Measurements from ENCODE around the gene RCBTB2.
"Not testable (repeated sequence)": the region's sequence is repeated elsewhere in the genome, so short reads cannot be mapped to it uniquely, and the experiment has no call there.

Gene RCBTB2

GRCh38 chr13:48493066-48493765 is 39.7 kb downstream of the RCBTB2 start:
- no peak for DNase-seq (ENCODE audit: low spot score)

GRCh38 chr13:48492470-48493065 is 40.3 kb downstream of the RCBTB2 start:
- no peak for DNase-seq (ENCODE audit: low spot score)

GRCh38 chr13:48492096-48492440 is 40.8 kb downstream of the RCBTB2 start:
- no peak for DNase-seq (ENCODE audit: low spot score)

GRCh38 chr13:48491423-48492095 is 41.3 kb downstream of the RCBTB2 start:
- no peak for DNase-seq (ENCODE audit: low spot score)

GRCh38 chr13:48490241-48490640 is 42.6 kb downstream of the RCBTB2 start:
- DNase-seq (ENCODE audit: low spot score), result no peak

GRCh38 chr13:48489666-48490065 is 43.2 kb downstream of the RCBTB2 start:
- DNase-seq (ENCODE audit: low spot score), result no peak

- no peak for DNase-seq (ENCODE audit: low spot score)
Observed at GRCh38 chr13:48488995-48489394, 43.9 kb downstream of the RCBTB2 start.

GRCh38 chr13:48487968-48488367 is 44.9 kb downstream of the RCBTB2 start:
- no peak for DNase-seq (ENCODE audit: low spot score)

GRCh38 chr13:48486836-48487235 is 46.0 kb downstream of the RCBTB2 start:
- no peak for DNase-seq (ENCODE audit: low spot score)

- DNase-seq (ENCODE audit: low spot score), result no peak
Observed at GRCh38 chr13:48486362-48486761, 46.5 kb downstream of the RCBTB2 start.

GRCh38 chr13:48485432-48485831 is 47.4 kb downstream of the RCBTB2 start:
- no peak for DNase-seq (ENCODE audit: low spot score)

GRCh38 chr13:48483575-48483974 is 49.3 kb downstream of the RCBTB2 start:
- no peak for DNase-seq (ENCODE audit: low spot score)

GRCh38 chr13:48478391-48478790 is 54.5 kb downstream of the RCBTB2 start:
- DNase-seq (ENCODE audit: low spot score), result no peak

- DNase-seq (ENCODE audit: low spot score), result no peak
Observed at GRCh38 chr13:48477191-48477855, 55.6 kb downstream of the RCBTB2 start.

- no peak for DNase-seq (ENCODE audit: low spot score)
Observed at GRCh38 chr13:48476686-48477085, 56.2 kb downstream of the RCBTB2 start.

GRCh38 chr13:48476215-48476614 is 56.7 kb downstream of the RCBTB2 start:
- DNase-seq (ENCODE audit: low spot score), result no peak

GRCh38 chr13:48475230-48475629 is 57.6 kb downstream of the RCBTB2 start:
- DNase-seq (ENCODE audit: low spot score), result no peak

- no peak for DNase-seq (ENCODE audit: low spot score)
Observed at GRCh38 chr13:48457578-48458242, 75.2 kb downstream of the RCBTB2 start.

- no peak for DNase-seq (ENCODE audit: low spot score)
Observed at GRCh38 chr13:48456546-48456945, 76.3 kb downstream of the RCBTB2 start.

GRCh38 chr13:48451196-48451595 is 81.7 kb downstream of the RCBTB2 start:
- not testable (repeated sequence) for DNase-seq (ENCODE audit: low spot score)

GRCh38 chr13:48449656-48450055 is 83.2 kb downstream of the RCBTB2 start:
- no peak for DNase-seq (ENCODE audit: low spot score)

GRCh38 chr13:48448959-48449614 is 83.8 kb downstream of the RCBTB2 start:
- DNase-seq (ENCODE audit: low spot score), result no peak
